ENCODE results near the gene SEC11C.
"Not testable (repeated sequence)": the region's sequence is repeated elsewhere in the genome, so short reads cannot be mapped to it uniquely, and the experiment has no call there.

Gene SEC11C

DNA sequence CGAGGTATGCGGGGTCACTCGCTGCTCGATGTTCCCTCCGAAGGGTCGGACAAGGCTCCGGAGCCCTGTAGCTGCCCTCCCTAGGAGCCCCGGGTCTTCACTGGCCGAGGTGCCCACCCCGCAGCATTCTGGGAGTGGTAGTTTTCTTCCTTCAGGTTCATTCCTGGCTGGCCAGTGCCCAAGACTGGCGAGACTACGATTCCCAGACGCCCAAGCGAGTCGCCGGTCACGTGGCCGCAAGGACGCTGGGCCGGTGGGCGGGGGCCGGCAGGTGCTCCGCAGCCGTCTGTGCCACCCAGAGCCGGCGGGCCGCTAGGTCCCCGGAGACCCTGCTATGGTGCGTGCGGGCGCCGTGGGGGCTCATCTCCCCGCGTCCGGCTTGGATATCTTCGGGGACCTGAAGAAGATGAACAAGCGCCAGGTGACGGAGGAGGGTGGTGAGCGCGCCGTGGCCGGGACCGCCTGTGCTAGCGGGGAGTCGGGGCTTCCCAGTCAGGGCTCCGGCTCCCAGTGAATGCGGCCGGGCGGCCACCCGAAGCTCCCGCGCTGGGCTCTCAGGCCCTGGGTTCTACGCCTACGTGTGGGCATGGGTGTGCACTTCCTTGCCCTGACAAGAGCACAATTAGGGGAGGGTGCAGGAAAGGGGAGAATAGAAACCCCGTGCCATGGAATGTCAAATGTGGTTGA, at the start of gene SEC11C:
Gene SEC11C, plus strand, starts transcription at position 270 of the 687 bp plus-strand sequence. Its CDS starts 65 bp downstream, at position 335.
- peak; percentile 97 for DNase-seq

DNA sequence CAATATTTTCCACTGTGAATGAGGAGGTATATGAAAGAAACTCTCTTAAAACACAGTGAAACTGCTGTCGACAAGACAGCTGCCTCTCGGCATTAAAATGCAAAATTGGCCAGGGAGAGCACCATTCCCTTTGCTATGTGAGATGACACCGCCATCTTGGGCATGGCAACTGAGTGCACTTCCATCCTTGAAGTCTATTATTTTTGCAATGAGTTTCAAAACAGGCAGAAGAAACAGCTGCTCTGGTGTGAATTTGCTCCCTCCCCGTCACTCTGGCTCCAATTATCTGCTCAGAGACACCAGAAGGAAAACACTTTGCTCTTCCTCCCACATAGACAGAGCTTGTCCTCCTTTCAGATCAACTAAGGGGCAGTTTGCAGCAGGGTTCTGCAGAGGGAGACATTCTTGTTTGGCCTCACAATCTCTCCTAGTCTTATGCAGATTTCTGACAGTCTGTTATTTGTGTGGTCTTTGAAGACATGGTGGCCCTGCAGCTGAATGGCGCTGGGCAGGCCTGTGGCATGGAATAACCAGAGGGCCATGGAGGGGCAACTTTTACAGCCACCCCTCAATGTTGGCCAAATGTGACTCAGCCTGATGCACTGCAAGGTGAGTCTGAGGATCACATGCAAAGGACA, 48.6 kb upstream of the SEC11C start:
- DNase-seq, result no peak

- no peak for DNase-seq
These were observed 46.0 kb upstream of the SEC11C start for GRCh38 chr18:59093668-59094067.

DNA sequence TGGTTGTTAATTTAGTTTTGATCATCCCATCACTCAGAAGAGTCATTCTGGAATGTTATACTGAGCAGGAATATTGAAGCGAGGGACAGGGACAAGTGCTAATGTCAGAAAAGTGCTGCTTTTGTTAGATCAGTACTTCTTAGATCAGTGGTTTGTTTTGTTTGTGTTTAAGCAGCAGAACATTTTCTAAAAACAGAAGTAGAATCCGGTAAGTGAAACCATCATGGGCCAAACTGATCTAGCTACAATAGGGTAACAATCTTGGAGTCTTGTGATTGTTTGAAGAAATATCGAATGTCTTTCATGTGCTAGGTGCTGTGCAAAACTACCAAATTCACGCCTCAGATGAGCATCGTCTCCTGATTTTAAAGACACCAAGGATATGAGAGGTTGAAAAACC, 45.1 kb upstream of the SEC11C start:
- no peak for DNase-seq

- no peak for DNase-seq
These were observed 43.4 kb upstream of the SEC11C start for GRCh38 chr18:59096098-59096789.

DNA sequence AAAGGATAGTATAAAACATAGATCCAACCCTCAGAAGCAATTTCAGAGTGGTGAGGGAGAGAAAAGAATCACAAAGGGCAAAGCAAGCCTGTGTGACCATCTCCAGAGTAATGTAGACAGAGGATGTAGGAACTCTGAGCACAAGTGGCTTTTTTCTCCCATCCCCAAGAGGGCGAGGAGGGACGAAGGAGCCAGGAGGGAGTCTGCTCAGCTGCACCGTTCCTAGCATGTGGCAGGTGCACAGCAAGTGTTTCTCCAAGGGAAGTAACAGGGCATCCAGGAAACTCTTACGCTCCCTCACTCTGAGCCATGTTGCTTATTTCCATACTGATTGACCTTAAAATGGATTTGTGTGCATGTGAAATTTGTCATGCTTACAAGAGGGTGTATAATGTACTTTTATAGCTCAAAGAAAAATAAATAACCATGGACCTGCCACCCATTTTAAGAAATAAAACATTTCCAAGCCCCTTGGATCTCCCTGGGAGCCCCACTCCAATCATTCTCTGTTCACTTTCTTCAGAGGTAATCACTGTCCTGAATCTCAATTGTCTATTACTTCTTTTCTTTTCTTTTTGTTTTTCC, 37.8 kb upstream of the SEC11C start:
- DNase-seq, result no peak

DNA sequence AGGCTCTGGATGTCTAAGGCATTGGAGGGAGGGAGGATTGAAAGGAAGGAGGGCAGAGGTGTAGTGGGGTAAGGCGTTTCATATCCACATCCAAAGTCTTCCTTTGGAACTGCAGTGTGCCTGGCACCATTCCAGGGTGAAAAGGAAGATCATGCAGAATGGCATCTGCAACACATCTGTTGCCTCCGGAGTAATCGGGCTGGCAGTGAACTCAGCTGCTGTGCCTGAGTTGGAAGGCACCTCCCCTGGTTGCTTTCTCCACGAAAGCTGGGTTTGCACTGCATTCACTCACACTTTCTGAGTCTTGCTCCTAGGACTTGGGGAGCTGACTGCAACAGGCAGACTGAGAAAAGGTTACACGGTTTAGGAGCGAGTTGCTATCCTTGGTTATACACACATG, 30.3 kb upstream of the SEC11C start:
- DNase-seq, result no peak

GRCh38 chr18:59114160-59114559, 25.5 kb upstream of the SEC11C start:
- no peak for DNase-seq

- DNase-seq, result no peak
These were observed 15.9 kb upstream of the SEC11C start for GRCh38 chr18:59123588-59124369.

GRCh38 chr18:59124370-59124704, 15.3 kb upstream of the SEC11C start:
- DNase-seq, result no peak

- DNase-seq, result no peak
These were observed 12.6 kb upstream of the SEC11C start for GRCh38 chr18:59127047-59127446.

GRCh38 chr18:59129951-59130703, 9.6 kb upstream of the SEC11C start:
- DNase-seq, result no peak

GRCh38 chr18:59132810-59133465, 6.7 kb upstream of the SEC11C start:
- no peak for DNase-seq

DNA sequence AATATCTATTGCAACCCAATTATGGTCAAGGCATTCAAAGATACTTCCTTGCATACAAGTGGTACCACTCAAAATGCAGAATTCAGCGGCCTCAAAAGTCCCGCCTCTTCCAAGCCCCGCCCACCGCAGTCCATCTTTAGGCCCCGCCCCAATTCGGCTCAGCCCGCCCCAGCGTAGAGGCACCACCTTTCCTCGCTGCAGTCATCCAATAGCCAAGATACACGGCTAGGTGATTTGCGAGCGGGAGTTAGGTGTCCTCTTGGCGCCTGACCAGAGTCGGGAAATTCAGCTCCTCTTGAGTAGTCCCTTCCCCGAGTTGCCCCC, 431 bp upstream of the SEC11C start:
- DNase-seq, result peak; percentile 81

GRCh38 chr18:59140302-59140885, 710 bp downstream of the SEC11C start:
- DNase-seq, result no peak

DNA sequence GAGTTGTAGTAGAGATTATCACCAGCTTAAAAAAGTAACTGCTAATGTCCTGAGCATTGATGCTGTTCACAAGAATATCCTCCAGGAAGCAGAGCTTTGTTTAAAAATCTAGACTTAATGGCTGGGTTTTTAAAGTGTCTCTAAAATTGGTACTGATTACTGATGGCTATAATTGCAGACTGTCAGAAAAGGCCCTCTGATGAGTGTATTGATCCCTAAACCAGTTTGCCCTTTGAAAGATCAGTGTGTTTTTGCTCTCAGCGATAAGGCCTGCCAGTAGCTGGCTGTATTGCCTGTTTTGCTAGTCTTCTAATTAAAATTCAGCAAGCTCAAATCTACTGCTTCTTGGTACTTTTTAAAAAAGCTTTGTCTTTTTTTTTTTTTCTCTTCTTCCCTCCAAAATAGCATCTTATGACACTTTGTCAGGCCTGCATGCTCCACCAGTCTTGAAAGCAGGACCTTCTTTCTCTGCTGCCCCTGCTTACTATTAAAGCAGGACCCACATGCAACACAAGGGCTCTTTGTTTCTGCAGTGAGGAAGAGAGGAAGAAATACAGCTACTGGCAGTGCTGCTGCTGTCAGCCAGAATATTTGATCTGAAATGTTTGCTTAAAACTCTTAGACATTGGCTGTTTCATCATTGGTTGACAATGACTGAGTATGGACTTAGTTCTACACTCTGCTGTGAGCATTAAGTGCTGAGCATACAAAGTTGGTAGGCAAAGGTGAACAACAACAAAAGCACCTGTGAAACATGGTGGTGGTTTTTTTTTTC, 1.8 kb downstream of the SEC11C start:
- no peak for DNase-seq

DNA sequence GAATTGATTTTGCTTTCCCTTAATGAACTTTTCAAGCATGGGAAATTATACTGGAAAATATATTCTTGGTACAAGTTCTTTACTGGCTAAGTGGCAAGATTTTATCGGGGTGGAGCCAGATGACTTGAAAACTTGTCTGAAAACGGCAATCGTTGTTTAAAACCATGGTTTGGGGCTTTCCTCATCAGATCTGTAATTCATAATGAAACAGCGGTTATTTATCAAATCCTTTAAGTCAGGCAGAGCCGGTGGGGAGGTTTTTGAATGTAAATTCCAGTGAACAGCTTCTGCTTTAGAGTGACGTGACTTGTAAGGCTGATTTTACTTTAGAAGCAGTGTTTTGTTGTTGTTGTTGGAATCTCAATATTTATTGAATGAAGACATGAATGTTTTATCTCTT, 2.6 kb downstream of the SEC11C start:
- DNase-seq, result no peak

DNA sequence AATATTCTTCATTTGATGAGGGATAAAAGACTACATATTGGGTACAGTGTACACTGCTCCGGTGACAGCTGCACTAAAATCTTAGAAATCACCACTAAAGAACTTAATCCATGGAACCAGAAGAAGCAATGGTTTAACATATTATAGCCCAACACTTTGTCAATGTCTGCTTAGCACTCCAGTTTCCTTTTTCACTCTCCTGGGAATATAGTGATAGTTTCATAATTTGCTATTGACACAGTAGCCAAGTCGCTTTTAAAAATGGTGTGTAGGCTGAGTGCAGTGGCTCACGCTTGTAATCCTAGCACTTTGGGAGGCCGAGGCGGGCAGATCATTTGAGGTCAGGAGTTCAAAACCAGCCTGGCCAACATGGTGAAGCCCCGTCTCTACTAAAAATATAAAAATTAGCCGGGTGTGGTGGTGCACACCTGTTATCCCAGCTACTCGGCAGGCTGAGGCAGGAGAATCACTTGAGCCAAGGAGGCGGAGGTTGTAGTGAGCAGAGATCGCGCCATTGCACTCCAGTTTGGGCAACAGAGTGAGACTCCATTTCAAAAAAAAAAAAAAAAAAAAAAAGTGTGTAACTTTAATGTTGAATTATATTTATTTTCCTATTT, 3.2 kb downstream of the SEC11C start:
- DNase-seq, result not testable (repeated sequence)

GRCh38 chr18:59143441-59143840, 3.8 kb downstream of the SEC11C start:
- no peak for DNase-seq

GRCh38 chr18:59144483-59144882, 4.8 kb downstream of the SEC11C start:
- DNase-seq, result no peak
